Body of pancreas (tissue), 4 donors: ENCODE results near the gene HSPB1. TPM values are rescaled to one million over a fixed set of nuclear protein-coding genes. Genes with fewer than 3 reads are reported as not detected.

ENCODE experiments used
- ATAC-seq: fragments of 150-250 bp; one replicate; pipeline ENCODE4 v1.9.1; 2016
- DNase-seq, 4 donors: peaks; one replicate each; pipeline ENCODE4 v3.0.0-alpha.2; 2019
- H3K27ac ChIP-seq, 4 donors: fragments of 200-600 bp; sonication (generic); 1 replicate in 3 of 4; 2 replicates in 1 of 4; pipeline versions ENCODE4 v1.5.1 to v1.6.1; 2016 to 2019; ENCODE audit warnings: mild to moderate bottlenecking in 1 of 4, mixed read lengths in 1 of 4, moderate library complexity in 1 of 4
- H3K27me3 ChIP-seq, 2 donors: fragments of 200-600 bp; sonication (generic); one replicate each; pipeline ENCODE4 v1.6.0; 2016; ENCODE audit warnings: mild to moderate bottlenecking in 1 of 2
- H3K36me3 ChIP-seq, 2 donors: fragments of 200-600 bp; sonication (generic); replicated peaks in 1 of 2; 2 replicates each; pipeline ENCODE4 v1.5.1; 2016; ENCODE audit warnings: low read depth in 2 of 2; ENCODE audit not compliant: insufficient read depth in 1 of 2
- H3K4me1 ChIP-seq: fragments of 200-600 bp; sonication (generic); one replicate; pipeline ENCODE4 v1.6.0; 2016
- H3K4me3 ChIP-seq, 2 donors: fragments of 200-600 bp; sonication (generic); 1 replicate in 1 of 2; 2 replicates in 1 of 2; pipeline ENCODE4 v1.5.1; 2016 to 2019
- H3K9me3 ChIP-seq, 3 donors: fragments of 200-600 bp; sonication (generic); 1 replicate in 2 of 3; 2 replicates in 1 of 3; pipeline ENCODE4 v1.5.1; 2016
- CTCF ChIP-seq, 7 experiments: fragments of 450-650 bp in 4 of 7; fragments of 200-600 bp in 3 of 7; sonication (generic) in 3 of 7; IDR thresholded peaks; one replicate each; pipeline ENCODE4 v1.5.1; 2016 to 2019; ENCODE audit warnings: antibody characterized with exemption in 7 of 7
- POLR2A ChIP-seq, 3 donors: fragments of 450-650 bp; IDR thresholded peaks; one replicate each; pipeline ENCODE4 v1.6.1; 2016; ENCODE audit warnings: antibody characterized with exemption in 3 of 3, mild to moderate bottlenecking in 2 of 3
- WGBS, 2 donors: methylation state at CpG; one replicate each; pipeline ENCODE4 v1.1.5; 2017; 5-methylcytosine and 5-hydroxymethylcytosine counted together
- intact Hi-C: fragments of 100-400 bp; cut with DNase I; formaldehyde crosslinking; loops from one replicate; pipeline ENCODE4 v1.15.1; 2023
- total RNA-seq, 2 donors: library from RNA; depleted of rRNA; stranded (reverse); fragments of >200 nt; gene quantifications; one replicate each; pipeline ENCODE4 v1.1.0, GENCODE V29; 2016

HSPB1 gene
- total RNA-seq, 2 donors from 2014 or later: 367 to 445 TPM

GRCh38 chr7:76272142-76272541 is 30.3 kb upstream of the HSPB1 start:
- intact Hi-C loops: no loop called here
- H3K4me3 ChIP-seq: no peak overlapping the region
- H3K27ac ChIP-seq: no peak overlapping the region
- ATAC-seq (no peak), DNase-seq (no peak)
- WGBS, 2 donors: 81 to 86% methylated on average over 6 of the region's 6 CpGs
- peaks cover 5% of the 10 kb centered on the region for H3K4me1 ChIP-seq
- H3K36me3 ChIP-seq: no peaks in the 10 kb centered on the region
- H3K27me3 ChIP-seq: peaks cover 0 to 4% of the 10 kb centered on the region in 2 donors
- H3K9me3 ChIP-seq: no peaks in the 10 kb centered on the region
- no peak for TF ChIP-seq POLR2A (IDR thresholded peaks at IDR 0.05)
- TF ChIP-seq CTCF (IDR thresholded peaks at IDR 0.05): no peak

GRCh38 chr7:76272851-76273497 is 29.5 kb upstream of the HSPB1 start:
- TF ChIP-seq POLR2A (IDR thresholded peaks at IDR 0.05) (no peak), CTCF (IDR thresholded peaks at IDR 0.05) (no peak)
- Histone ChIP-seq H3K4me1 (no peaks in the 10 kb centered on the region), H3K4me3 (no peak overlapping the region), H3K36me3 (no peaks in the 10 kb centered on the region), H3K27me3 (no peaks in the 10 kb centered on the region), H3K9me3 (no peaks in the 10 kb centered on the region), H3K27ac (no peak overlapping the region)
- no peak for ATAC-seq
- whole genome bisulfite sequencing, 2 donors: 31 to 34% methylated on average over 7 of the region's 7 CpGs
- intact Hi-C loops: no loop called here
- no peak for DNase-seq

GRCh38 chr7:76273503-76273902 is 29.0 kb upstream of the HSPB1 start:
- ATAC-seq (no peak), DNase-seq (no peak)
- no peaks in the 10 kb centered on the region for H3K27me3 ChIP-seq
- H3K4me3 ChIP-seq: no peak overlapping the region
- H3K9me3 ChIP-seq: no peaks in the 10 kb centered on the region
- no peak overlapping the region for H3K27ac ChIP-seq
- intact Hi-C loops: no loop called here
- no peaks in the 10 kb centered on the region for H3K36me3 ChIP-seq
- WGBS, 2 donors: 75 to 79% methylated on average over 5 of the region's 5 CpGs
- no peaks in the 10 kb centered on the region for H3K4me1 ChIP-seq
- TF ChIP-seq POLR2A (IDR thresholded peaks at IDR 0.05) (no peak), CTCF (IDR thresholded peaks at IDR 0.05) (no peak)

GRCh38 chr7:76278540-76278939 is 23.9 kb upstream of the HSPB1 start:
- Histone ChIP-seq H3K27me3 (peaks cover 0 to 3% of the 10 kb centered on the region in 2 donors), H3K4me1 (peaks cover 20% of the 10 kb centered on the region), H3K27ac (no peak overlapping the region), H3K9me3 (no peaks in the 10 kb centered on the region), H3K36me3 (no peaks in the 10 kb centered on the region), H3K4me3 (no peak overlapping the region)
- DNase-seq (no peak), ATAC-seq (no peak)
- 91% methylated on average over 1 of the region's 1 CpG; no CpG with 5 or more reads in 1 of the 2 donors for WGBS, 2 donors
- TF ChIP-seq CTCF (IDR thresholded peaks at IDR 0.05): no peak
- TF ChIP-seq POLR2A (IDR thresholded peaks at IDR 0.05): no peak
- intact Hi-C loops: no loop called here

GRCh38 chr7:76280408-76280807 is 22.1 kb upstream of the HSPB1 start:
- ATAC-seq (no peak), DNase-seq (no peak)
- 23 to 28% methylated on average over 14 to 22 of the region's 25 CpGs for WGBS, 2 donors
- H3K4me1 ChIP-seq: peaks cover 20% of the 10 kb centered on the region
- no peaks in the 10 kb centered on the region for H3K9me3 ChIP-seq
- no peak overlapping the region for H3K27ac ChIP-seq
- intact Hi-C loops: loop anchor here (10.0 kb wide), 1 partner anchor 96 kb away; no protein-coding TSS in a partner anchor
- H3K36me3 ChIP-seq: no peaks in the 10 kb centered on the region
- H3K4me3 ChIP-seq: no peak overlapping the region
- no peak for TF ChIP-seq CTCF (IDR thresholded peaks at IDR 0.05)
- no peak for TF ChIP-seq POLR2A (IDR thresholded peaks at IDR 0.05)
- H3K27me3 ChIP-seq: peaks cover 0 to 3% of the 10 kb centered on the region in 2 donors
